Stimulated activated CD8-positive, alpha-beta memory T cell treated with anti-CD3 and anti-CD28 coated beads, Interleukin-15, amount 100 ng/mL, for 48 hours (primary cell): Measurements from ENCODE around the gene KLF15.
"Not testable (repeated sequence)": the region's sequence is repeated elsewhere in the genome, so short reads cannot be mapped to it uniquely, and the experiment has no call there.

Experiments
- DNase-seq, 2 donors: peaks; one replicate each; pipeline ENCODE4 v3.0.0-alpha.2; 2020; ENCODE audit warnings: low read depth in 2 of 2

The KLF15 gene

DNA sequence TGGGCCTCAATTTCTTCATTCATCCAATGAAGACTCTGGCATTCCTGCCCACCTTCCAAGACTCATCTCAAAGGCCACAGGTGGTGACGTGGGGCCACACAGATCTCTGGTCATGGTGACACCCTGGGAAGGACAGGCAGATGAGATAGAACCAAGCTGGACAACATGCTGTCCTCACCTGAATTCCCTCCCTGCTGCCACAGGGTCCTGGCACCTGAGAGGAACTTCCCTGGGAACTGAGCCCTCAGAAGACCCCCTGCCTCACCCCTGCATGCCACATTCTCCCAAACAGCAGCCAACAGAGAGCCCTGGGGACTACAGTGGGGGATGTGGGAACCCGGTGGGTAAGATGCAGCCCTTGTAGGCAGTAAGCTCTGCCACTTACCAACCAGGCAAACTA is 10.7 kb downstream of the KLF15 start:
- no peak for DNase-seq

- DNase-seq = no peak
Observed at GRCh38 chr3:126345641-126346460, 11.4 kb downstream of the KLF15 start.

GRCh38 chr3:126345231-126345630 is 12.0 kb downstream of the KLF15 start:
- DNase-seq = no peak

DNA sequence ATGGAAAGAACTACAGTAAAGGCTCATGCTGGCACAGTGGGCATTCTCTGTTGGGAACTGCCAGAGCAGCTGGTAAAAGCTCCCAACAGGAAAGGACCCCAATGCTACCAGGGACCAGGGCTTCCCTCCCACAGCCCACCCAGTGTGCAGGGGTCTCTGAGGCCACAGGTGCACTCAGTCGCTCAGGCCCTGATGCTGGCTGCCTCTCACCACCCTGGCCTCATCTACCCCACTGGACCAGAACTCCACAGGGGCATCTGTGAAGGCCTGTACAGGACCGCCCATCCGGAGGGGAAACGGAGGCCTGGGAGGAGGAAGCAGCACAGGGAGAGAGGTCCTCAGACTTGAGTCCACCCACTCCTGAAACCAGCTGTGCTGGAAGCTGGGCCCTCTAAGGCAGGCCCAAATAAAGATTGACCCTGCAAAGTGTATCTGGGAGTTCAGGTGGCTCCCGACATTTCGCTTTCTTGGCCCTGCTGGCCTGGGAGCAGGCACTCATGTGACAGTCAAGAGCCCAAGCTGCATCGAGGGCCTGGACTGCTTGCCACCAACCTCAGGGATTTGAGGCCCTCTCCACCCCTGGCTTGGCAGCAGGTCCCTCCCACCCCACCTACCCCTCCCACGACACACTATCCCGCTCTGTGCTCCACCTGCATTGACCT is 12.7 kb downstream of the KLF15 start:
- DNase-seq = no peak

GRCh38 chr3:126343649-126344035 is 13.6 kb downstream of the KLF15 start:
- no peak for DNase-seq

- no peak for DNase-seq
Observed at GRCh38 chr3:126342991-126343648, 14.1 kb downstream of the KLF15 start.

GRCh38 chr3:126342211-126342610 is 15.0 kb downstream of the KLF15 start:
- DNase-seq = no peak

GRCh38 chr3:126341755-126342150 is 15.5 kb downstream of the KLF15 start:
- DNase-seq = no peak

- no peak for DNase-seq
Observed at GRCh38 chr3:126340943-126341754, 16.1 kb downstream of the KLF15 start.

DNA sequence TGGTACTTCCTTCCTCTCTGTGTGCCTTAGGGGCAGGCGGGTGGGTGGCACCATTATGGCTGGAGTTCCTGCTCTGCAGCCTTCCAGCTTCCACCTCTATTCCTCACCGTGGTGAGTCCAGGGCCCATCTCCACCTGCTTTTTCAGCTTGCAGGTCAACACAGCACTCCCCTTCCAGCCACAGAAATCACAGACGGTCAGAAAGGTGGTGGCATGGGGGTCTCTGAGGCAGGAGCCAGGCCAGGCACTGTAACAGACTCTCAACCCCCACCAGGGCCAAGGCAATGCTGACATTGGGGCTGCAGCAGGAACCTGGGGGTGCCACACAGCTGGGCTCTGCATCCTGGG is 16.6 kb downstream of the KLF15 start:
- DNase-seq = no peak

DNA sequence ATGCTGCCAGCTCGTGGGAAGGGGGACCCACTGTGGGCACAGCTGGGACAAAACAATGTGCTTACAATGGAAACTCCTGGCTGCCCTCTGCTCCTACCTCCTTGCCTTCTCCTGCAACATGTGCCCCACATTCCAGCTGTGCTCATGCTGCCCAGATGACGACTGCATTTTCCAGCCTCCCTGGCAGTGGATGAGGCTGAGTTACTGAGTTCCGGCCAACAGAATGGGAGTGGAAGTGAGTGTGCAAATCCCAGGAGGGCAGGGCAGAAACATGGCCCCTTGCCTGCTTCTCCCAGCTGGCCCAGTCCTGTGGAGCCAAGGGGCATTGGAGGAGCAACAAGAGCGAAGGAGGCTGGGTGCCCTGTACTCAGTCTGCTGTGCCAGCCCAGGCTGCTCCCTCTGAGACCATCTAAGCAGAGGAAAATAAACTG is 17.1 kb downstream of the KLF15 start:
- DNase-seq = no peak

GRCh38 chr3:126339466-126339865 is 17.7 kb downstream of the KLF15 start:
- no peak for DNase-seq

- no peak for DNase-seq
Observed at GRCh38 chr3:126338790-126339288, 18.4 kb downstream of the KLF15 start.

DNA sequence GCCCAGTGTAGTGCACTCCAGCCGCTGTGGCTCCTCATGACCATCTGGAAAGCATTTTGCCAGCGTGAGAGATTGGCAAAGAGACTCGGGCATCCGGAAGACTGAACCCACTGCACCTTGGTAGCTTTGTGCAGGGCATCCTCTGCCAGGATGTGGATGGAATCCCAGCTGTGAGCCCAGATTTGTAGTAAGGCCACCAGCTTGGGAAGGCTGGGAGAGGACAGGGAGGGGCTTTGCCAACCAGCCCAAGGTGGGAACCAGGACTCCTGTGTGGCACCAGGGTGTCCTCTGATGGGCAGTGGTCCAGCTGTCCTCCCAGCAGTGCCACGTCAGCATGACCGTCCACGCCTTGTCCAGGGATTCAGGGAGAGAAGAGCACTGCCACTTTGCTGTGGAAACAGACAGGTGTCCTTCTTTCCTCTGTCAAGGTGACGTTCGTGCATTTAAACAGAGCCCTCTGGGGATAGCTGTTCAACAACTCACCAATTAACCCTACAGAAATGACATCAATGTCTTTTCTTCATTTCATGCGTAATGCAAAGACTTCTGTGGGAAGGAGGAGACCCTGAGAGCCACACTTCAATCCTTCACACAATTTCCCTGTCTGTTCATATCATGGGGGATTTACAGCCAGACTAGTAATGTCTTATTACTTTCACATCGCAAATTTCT is 19.1 kb downstream of the KLF15 start:
- no peak for DNase-seq

GRCh38 chr3:126331812-126332336 is 25.3 kb downstream of the KLF15 start:
- DNase-seq = not testable (repeated sequence)

DNA sequence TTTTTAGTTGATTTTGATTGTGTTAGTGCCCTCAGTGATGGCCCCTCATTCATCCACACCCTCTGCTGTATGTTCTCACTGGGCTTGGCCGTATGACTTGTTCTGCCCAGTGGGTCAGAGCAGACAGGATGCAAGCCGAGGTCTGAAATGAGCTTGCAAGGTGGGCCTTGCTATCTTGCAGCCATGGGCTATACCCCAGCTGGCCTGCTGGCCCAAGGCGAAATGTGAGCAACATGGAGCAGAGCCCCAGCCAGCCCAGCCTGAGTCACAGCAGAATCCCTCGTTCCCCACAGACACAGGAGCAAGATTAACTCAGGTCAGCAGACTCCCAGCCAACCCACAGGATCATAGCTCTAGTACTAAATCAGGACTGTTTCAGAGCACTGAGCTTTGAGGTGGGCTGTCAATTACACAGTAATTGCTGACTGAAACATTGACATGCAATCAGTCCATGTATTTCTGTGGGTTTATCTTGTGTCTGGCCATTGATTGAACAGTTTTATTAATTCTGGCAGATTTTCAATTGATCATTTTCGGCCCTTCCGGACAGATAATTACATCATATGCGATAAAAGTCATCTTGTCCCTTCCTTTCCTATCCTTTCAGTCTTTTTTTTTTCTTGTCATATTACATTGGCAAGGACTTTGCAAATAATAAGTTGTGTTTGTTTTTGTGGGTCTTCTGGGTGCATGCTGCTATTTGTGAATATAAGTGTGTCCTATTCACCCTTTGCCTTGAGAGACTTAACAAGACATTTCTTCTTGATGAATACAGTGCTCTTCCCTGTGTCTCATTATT is 27.1 kb downstream of the KLF15 start:
- no peak for DNase-seq

- DNase-seq = no peak
Observed at GRCh38 chr3:126326629-126327028, 30.6 kb downstream of the KLF15 start.

GRCh38 chr3:126322181-126322967 is 34.8 kb downstream of the KLF15 start:
- DNase-seq = no peak

- DNase-seq = no peak
Observed at GRCh38 chr3:126321490-126321889, 35.7 kb downstream of the KLF15 start.
